HFFc6 (cell line): ENCODE results near the gene TSPOAP1. TPM values are rescaled to one million over a fixed set of nuclear protein-coding genes. Genes with fewer than 3 reads are reported as not detected.

ENCODE experiments used
- DNase-seq: peaks from one replicate; pipeline ENCODE4 v3.0.0-alpha.2; 2018
- H3K27ac Mint-ChIP-seq: 2 replicates; pipeline ENCODE4 v1.8.0; 2020; ENCODE audit warnings: mild to moderate bottlenecking, mixed read lengths
- H3K27me3 Mint-ChIP-seq: 2 replicates; pipeline ENCODE4 v1.8.0; 2021; ENCODE audit warnings: mild to moderate bottlenecking, moderate library complexity, mixed read lengths; ENCODE audit not compliant: insufficient read depth
- H3K36me3 Mint-ChIP-seq: 2 replicates; pipeline ENCODE4 v1.8.0; 2021; ENCODE audit warnings: low read depth, mixed read lengths
- H3K4me1 Mint-ChIP-seq: 2 replicates; pipeline ENCODE4 v1.8.0; 2020; ENCODE audit warnings: low read depth, mixed read lengths
- H3K4me3 Mint-ChIP-seq: 2 replicates; pipeline ENCODE4 v1.8.0; 2020; ENCODE audit warnings: mild to moderate bottlenecking, moderate library complexity, mixed read lengths
- H3K9me3 Mint-ChIP-seq: 2 replicates; pipeline ENCODE4 v1.8.0; 2020; ENCODE audit warnings: mild to moderate bottlenecking, mixed read lengths
- total RNA-seq, 6 experiments: library from RNA; stranded (reverse); fragmentation: NEBNext Ultra II Directional; extraction: Animal tissue kit (Norgen Biotek cat#: 25700); gene quantifications; 2 replicates in 1 of 6; 3 replicates in 5 of 6; pipeline ENCODE4 v1.2.3, GENCODE V29; 2021
- TF ChIP-seq, protein P1 (sequence below): fragments of 200-600 bp; sonication (generic); IDR thresholded peaks from 2 replicates; pipeline ENCODE4 v1.5.0; 2021; ENCODE audit warnings: antibody characterized with exemption, mild to moderate bottlenecking

TSPOAP1 gene
- total RNA-seq, 6 experiments from 2014 or later, result 0.50 to 1.8 (median 1.3) TPM

DNA sequence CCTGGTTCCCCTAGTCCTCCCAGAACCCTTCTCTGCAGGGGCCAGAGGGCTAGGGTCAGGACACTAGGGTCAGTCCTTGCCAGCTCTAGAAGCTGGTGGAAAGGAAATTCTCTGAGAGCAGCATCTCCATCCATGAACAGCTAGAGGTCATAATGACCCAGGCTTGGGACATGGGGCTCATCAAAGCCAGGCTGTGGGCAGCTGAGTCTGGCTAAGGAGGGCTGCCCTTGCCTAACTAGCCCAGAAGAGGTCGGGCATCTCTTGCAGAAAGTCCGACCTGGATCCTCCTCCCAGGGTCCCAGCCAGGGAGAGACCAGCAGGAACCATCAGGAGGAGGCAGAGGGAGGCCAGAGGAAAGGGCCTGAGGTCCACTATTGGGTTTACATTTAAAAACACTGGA lies 52.2 kb downstream of the TSPOAP1 start:
- DNase-seq, result no peak
- Mint-ChIP-seq H3K27me3 (peaks cover 50% of the 10 kb centered on the region), H3K4me1 (no peaks in the 10 kb centered on the region), H3K9me3 (no peaks in the 10 kb centered on the region), H3K36me3 (no peaks in the 10 kb centered on the region), H3K27ac (no peak overlapping the region), H3K4me3 (no peak overlapping the region)
- TF ChIP-seq, protein P1, sequence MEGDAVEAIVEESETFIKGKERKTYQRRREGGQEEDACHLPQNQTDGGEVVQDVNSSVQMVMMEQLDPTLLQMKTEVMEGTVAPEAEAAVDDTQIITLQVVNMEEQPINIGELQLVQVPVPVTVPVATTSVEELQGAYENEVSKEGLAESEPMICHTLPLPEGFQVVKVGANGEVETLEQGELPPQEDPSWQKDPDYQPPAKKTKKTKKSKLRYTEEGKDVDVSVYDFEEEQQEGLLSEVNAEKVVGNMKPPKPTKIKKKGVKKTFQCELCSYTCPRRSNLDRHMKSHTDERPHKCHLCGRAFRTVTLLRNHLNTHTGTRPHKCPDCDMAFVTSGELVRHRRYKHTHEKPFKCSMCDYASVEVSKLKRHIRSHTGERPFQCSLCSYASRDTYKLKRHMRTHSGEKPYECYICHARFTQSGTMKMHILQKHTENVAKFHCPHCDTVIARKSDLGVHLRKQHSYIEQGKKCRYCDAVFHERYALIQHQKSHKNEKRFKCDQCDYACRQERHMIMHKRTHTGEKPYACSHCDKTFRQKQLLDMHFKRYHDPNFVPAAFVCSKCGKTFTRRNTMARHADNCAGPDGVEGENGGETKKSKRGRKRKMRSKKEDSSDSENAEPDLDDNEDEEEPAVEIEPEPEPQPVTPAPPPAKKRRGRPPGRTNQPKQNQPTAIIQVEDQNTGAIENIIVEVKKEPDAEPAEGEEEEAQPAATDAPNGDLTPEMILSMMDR, result no peak

DNA sequence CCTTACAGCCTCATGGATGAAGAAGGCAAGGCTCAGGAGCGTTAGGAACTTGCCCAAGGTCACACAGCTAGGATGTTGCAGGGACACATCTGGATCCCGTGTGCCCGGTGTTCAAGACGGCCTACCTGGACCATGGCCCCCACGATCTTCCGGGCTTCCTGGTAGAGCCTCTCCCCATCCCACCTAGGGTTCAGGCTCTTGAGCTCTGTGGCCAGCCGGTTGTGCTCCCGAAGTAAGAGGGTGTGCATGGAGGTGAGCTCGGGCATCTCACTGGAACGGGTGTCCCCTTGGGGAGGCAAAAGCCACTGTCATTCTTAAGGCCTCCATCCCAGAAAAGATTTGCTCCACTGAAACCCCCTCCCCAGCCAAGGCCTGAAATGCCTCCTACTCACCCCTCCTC lies 53.2 kb downstream of the TSPOAP1 start:
- no peak overlapping the region for H3K4me3 Mint-ChIP-seq
- TF ChIP-seq, protein P1, result no peak
- H3K36me3 Mint-ChIP-seq, result no peaks in the 10 kb centered on the region
- no peaks in the 10 kb centered on the region for H3K9me3 Mint-ChIP-seq
- no peak overlapping the region for H3K27ac Mint-ChIP-seq
- peaks cover 49% of the 10 kb centered on the region for H3K27me3 Mint-ChIP-seq
- H3K4me1 Mint-ChIP-seq, result no peaks in the 10 kb centered on the region
- no peak for DNase-seq

GRCh38 chr17:58273453-58274104 lies 55.0 kb downstream of the TSPOAP1 start:
- H3K4me3 Mint-ChIP-seq, result no peak overlapping the region
- no peak overlapping the region for H3K27ac Mint-ChIP-seq
- no peak for DNase-seq
- TF ChIP-seq, protein P1, result no peak
- H3K27me3 Mint-ChIP-seq, result peaks cover 42% of the 10 kb centered on the region
- H3K36me3 Mint-ChIP-seq, result no peaks in the 10 kb centered on the region
- H3K4me1 Mint-ChIP-seq, result no peaks in the 10 kb centered on the region
- no peaks in the 10 kb centered on the region for H3K9me3 Mint-ChIP-seq

- no peak overlapping the region for H3K27ac Mint-ChIP-seq
- no peaks in the 10 kb centered on the region for H3K9me3 Mint-ChIP-seq
- H3K4me1 Mint-ChIP-seq, result no peaks in the 10 kb centered on the region
- H3K4me3 Mint-ChIP-seq, result no peak overlapping the region
- H3K36me3 Mint-ChIP-seq, result no peaks in the 10 kb centered on the region
- DNase-seq, result no peak
- TF ChIP-seq, protein P1, result no peak
- peaks cover 42% of the 10 kb centered on the region for H3K27me3 Mint-ChIP-seq
Measured at GRCh38 chr17:58272367-58273280, 56.0 kb downstream of the TSPOAP1 start.

GRCh38 chr17:58271216-58271931 lies 57.2 kb downstream of the TSPOAP1 start:
- TF ChIP-seq, protein P1, result no peak
- H3K4me1 Mint-ChIP-seq, result no peaks in the 10 kb centered on the region
- H3K36me3 Mint-ChIP-seq, result no peaks in the 10 kb centered on the region
- DNase-seq, result no peak
- no peak overlapping the region for H3K4me3 Mint-ChIP-seq
- H3K27ac Mint-ChIP-seq, result no peak overlapping the region
- H3K27me3 Mint-ChIP-seq, result peaks cover 35% of the 10 kb centered on the region
- no peaks in the 10 kb centered on the region for H3K9me3 Mint-ChIP-seq
